Measurements from ENCODE around the gene ABCC1. TPM values are rescaled to one million over a fixed set of nuclear protein-coding genes. Genes with fewer than 3 reads are reported as not detected.

The ABCC1 gene
- total and polyA plus RNA-seq, 2 donors (not counting 1 experiment from before 2014, with no cell fraction given) = 54.1 to 178 TPM

GRCh38 chr16:16021988-16022682 lies 72.7 kb downstream of the ABCC1 start:
- Histone ChIP-seq H3K9ac (ENCODE audit: insufficient read depth, low read length) (no peak overlapping the region), H3K36me3 (ENCODE audit: control insufficient read depth, insufficient read depth, low read length) (peaks cover 17% of the 10 kb centered on the region), H3K4me1 (ENCODE audit: control insufficient read depth, extremely low read depth, insufficient read depth, low read length) (peaks cover 45% of the 10 kb centered on the region), H3K9me3 (ENCODE audit: control insufficient read depth, insufficient read depth, low read depth, low read length) (no peaks in the 10 kb centered on the region), H2AFZ (ENCODE audit: low read length) (no peak overlapping the region), H3K4me3 (replicated peaks in 1 of 4; ENCODE audit: control extremely low read depth in 1 of 4, insufficient read depth in 1 of 4, low read depth in 3 of 4, low read length in 4 of 4) (no peak overlapping the region), H3K27me3 (ENCODE audit: control insufficient read depth, insufficient read depth, low read length) (no peaks in the 10 kb centered on the region), H3K79me2 (ENCODE audit: control insufficient read depth, insufficient read depth, low read length) (peaks cover 20% of the 10 kb centered on the region), H4K20me1 (ENCODE audit: control insufficient read depth, extremely low read depth, insufficient read depth, low read length) (no peaks in the 10 kb centered on the region), H3K27ac (ENCODE audit: insufficient read depth, low read length) (peak overlapping the region; percentile 86), H3K4me2 (ENCODE audit: extremely low read depth, insufficient read depth, low read length) (no peak overlapping the region)
- DNase-seq (ENCODE audit: low read depth in 2 of 2) = peak; percentile 96 to 98
- no peak for TF ChIP-seq EZH2 (IDR thresholded peaks at IDR 0.05; ENCODE audit: low read length, missing control alignments)
- TF ChIP-seq CTCF (conservative IDR thresholded peaks at IDR 0.05 in 1 of 2, IDR thresholded peaks at IDR 0.05 in 1 of 2; ENCODE audit: low read depth in 1 of 2, low read length in 2 of 2) = no peak

- no peak overlapping the region for H3K4me3 ChIP-seq (replicated peaks in 1 of 4; ENCODE audit: control extremely low read depth in 1 of 4, insufficient read depth in 1 of 4, low read depth in 3 of 4, low read length in 4 of 4)
Measured at GRCh38 chr16:16022683-16023064, 73.3 kb downstream of the ABCC1 start.

More at GRCh38 chr16:16022683-16023064, 73.3 kb downstream of the ABCC1 start:
- peak overlapping the region; percentile 86 for H3K27ac ChIP-seq (ENCODE audit: insufficient read depth, low read length)
- no peak for TF ChIP-seq CTCF (conservative IDR thresholded peaks at IDR 0.05 in 1 of 2, IDR thresholded peaks at IDR 0.05 in 1 of 2; ENCODE audit: low read depth in 1 of 2, low read length in 2 of 2)
- no peak for TF ChIP-seq EZH2 (IDR thresholded peaks at IDR 0.05; ENCODE audit: low read length, missing control alignments)
- no peaks in the 10 kb centered on the region for H3K27me3 ChIP-seq (ENCODE audit: control insufficient read depth, insufficient read depth, low read length)
- H3K9ac ChIP-seq (ENCODE audit: insufficient read depth, low read length) = no peak overlapping the region
- no peak overlapping the region for H2AFZ ChIP-seq (ENCODE audit: low read length)
- peaks cover 45% of the 10 kb centered on the region for H3K4me1 ChIP-seq (ENCODE audit: control insufficient read depth, extremely low read depth, insufficient read depth, low read length)
- peaks cover 17% of the 10 kb centered on the region for H3K36me3 ChIP-seq (ENCODE audit: control insufficient read depth, insufficient read depth, low read length)
- no peaks in the 10 kb centered on the region for H3K9me3 ChIP-seq (ENCODE audit: control insufficient read depth, insufficient read depth, low read depth, low read length)
- no peak overlapping the region for H3K4me2 ChIP-seq (ENCODE audit: extremely low read depth, insufficient read depth, low read length)
- peaks cover 22% of the 10 kb centered on the region for H3K79me2 ChIP-seq (ENCODE audit: control insufficient read depth, insufficient read depth, low read length)
- H4K20me1 ChIP-seq (ENCODE audit: control insufficient read depth, extremely low read depth, insufficient read depth, low read length) = no peaks in the 10 kb centered on the region
- no peak for DNase-seq (ENCODE audit: low read depth in 2 of 2)
